ENCODE measurements around the gene ANKRD53. TPM values are rescaled to one million over a fixed set of nuclear protein-coding genes. Genes with fewer than 3 reads are reported as not detected.

ANKRD53 gene
- total RNA-seq, 1 donor from 2014 or later, result 0.30 TPM

Other genes starting within 250 kb of the ANKRD53 start
- gene ADD2, start 210.4 kb upstream of the ANKRD53 start, total RNA-seq, result 2.0 TPM
- not detected for gene FIGLA, start 188.0 kb upstream of the ANKRD53 start, total RNA-seq
- gene CLEC4F, start 158.0 kb upstream of the ANKRD53 start, total RNA-seq, result 0.08 TPM
- not detected for gene CD207, start 142.8 kb upstream of the ANKRD53 start, total RNA-seq
- 0.19 TPM for gene VAX2, start 78.1 kb upstream of the ANKRD53 start, total RNA-seq
- 0.43 TPM for gene ATP6V1B1, start 42.7 kb upstream of the ANKRD53 start, total RNA-seq
- 56.3 TPM for gene TEX261, start 16.2 kb downstream of the ANKRD53 start, total RNA-seq
- gene NAGK, start 90.0 kb downstream of the ANKRD53 start, total RNA-seq, result 45.1 TPM
- 38.3 TPM for gene MCEE, start 151.6 kb downstream of the ANKRD53 start, total RNA-seq
- 21.0 TPM for gene MPHOSPH10, start 152.0 kb downstream of the ANKRD53 start, total RNA-seq
- gene PAIP2B, start 248.5 kb downstream of the ANKRD53 start, total RNA-seq, result 69.7 TPM